Measurements from ENCODE around the gene OR4C5. TPM values are rescaled to one million over a fixed set of nuclear protein-coding genes. Genes with fewer than 3 reads are reported as not detected.

The OR4C5 gene
- total and polyA plus RNA-seq, 2 of the 8 experiments (the other 6 are each of a cell fraction or from before 2014, with no cell fraction given) = not detected

DNA sequence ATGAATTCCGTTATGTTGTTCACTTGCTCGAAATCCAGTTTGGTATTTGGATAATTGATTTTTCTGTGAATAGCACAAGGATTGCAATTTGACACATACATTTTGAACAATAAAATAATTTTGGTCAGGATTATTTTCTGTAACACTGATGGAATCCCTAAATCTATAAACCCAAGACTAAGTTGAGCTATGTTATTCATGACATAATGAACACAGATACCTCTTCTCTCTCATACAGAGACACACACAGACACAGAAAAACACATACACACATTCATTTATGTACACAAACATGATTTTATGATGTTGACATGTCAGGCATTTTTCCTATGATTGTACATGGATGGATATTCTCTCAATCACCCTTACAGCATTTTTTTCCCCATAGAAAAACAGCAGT is at the start of gene OR4C5 (continued):
- no peak for TF ChIP-seq SP1 (IDR thresholded peaks at IDR 0.05; ENCODE audit: low read depth, low read length)
- no peak for TF ChIP-seq SIN3A (conservative IDR thresholded peaks at IDR 0.05 in 1 of 2, IDR thresholded peaks at IDR 0.05 in 1 of 2; ENCODE audit: low read depth in 1 of 2, low read length in 2 of 2)
- no peak for TF ChIP-seq CBX5 (IDR thresholded peaks at IDR 0.05; ENCODE audit: low read depth, low read length)
- TF ChIP-seq SIRT6 (IDR thresholded peaks at IDR 0.05; ENCODE audit: low read length) = no peak
- TF ChIP-seq CTBP2 (IDR thresholded peaks at IDR 0.05; ENCODE audit: borderline replicate concordance, insufficient read depth, insufficient read length, low read length) = no peak
- TF ChIP-seq EZH2 (IDR thresholded peaks at IDR 0.05; ENCODE audit: low read depth, low read length, severe bottlenecking) = no peak
